Osteocyte (in vitro differentiated cells): Measurements from ENCODE around the gene SLC18B1. TPM values are rescaled to one million over a fixed set of nuclear protein-coding genes. Genes with fewer than 3 reads are reported as not detected.
"Not testable (repeated sequence)": the region's sequence is repeated elsewhere in the genome, so short reads cannot be mapped to it uniquely, and the experiment has no call there.

Experiments
- DNase-seq: peaks from one replicate; pipeline ENCODE4 v3.0.0; 2021; ENCODE audit warnings: mixed read lengths; ENCODE audit not compliant: unreplicated experiment; ENCODE audit errors: extremely low spot score
- H3K27ac Mint-ChIP-seq: one replicate; pipeline ENCODE4 v1.8.0; 2021; ENCODE audit warnings: mild to moderate bottlenecking, mixed read lengths; ENCODE audit not compliant: unreplicated experiment
- H3K27me3 Mint-ChIP-seq: one replicate; pipeline ENCODE4 v1.8.0; 2021; ENCODE audit warnings: mixed read lengths; ENCODE audit not compliant: unreplicated experiment
- H3K36me3 Mint-ChIP-seq: one replicate; pipeline ENCODE4 v1.8.0; 2021; ENCODE audit warnings: mixed read lengths; ENCODE audit not compliant: unreplicated experiment
- H3K4me1 Mint-ChIP-seq: one replicate; pipeline ENCODE4 v1.8.0; 2021; ENCODE audit warnings: mixed read lengths; ENCODE audit not compliant: unreplicated experiment
- H3K4me3 Mint-ChIP-seq: one replicate; pipeline ENCODE4 v1.8.0; 2021; ENCODE audit warnings: mild to moderate bottlenecking, moderate library complexity, mixed read lengths; ENCODE audit not compliant: unreplicated experiment
- H3K9me3 Mint-ChIP-seq: one replicate; pipeline ENCODE4 v1.8.0; 2021; ENCODE audit warnings: mixed read lengths; ENCODE audit not compliant: unreplicated experiment
- total RNA-seq: library from RNA; stranded (reverse); gene quantifications from 2 replicates; pipeline ENCODE4 v1.2.1, GENCODE V29; 2021
- TF ChIP-seq, protein P1 (sequence below): fragments of 200-600 bp; sonication (generic); IDR thresholded peaks from 2 replicates; pipeline ENCODE4 v1.5.0; 2021; ENCODE audit warnings: antibody characterized with exemption, mild to moderate bottlenecking, moderate library complexity

The SLC18B1 gene
- total RNA-seq, 1 donor from 2014 or later = 3.3 TPM

DNA sequence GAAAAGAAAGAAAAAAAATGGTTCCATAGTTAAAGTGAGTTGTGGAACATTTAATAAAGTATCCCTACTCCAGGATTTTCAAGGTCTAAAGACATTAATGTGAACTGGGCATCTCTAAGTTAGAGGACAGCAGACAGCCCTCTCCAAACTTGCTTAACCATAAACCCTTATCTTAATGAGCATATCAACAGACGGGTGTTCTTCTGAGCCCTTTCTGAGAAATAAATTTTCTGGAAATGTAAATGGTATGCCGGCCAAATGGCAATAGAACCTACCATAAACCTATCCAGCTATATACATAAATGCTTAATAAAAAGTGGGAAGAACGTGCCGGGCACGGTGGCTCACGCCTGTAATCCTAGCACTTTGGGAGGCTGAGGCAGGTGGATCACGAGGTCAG, 12.5 kb downstream of the SLC18B1 start:
- no peak for DNase-seq
- Mint-ChIP-seq H3K27me3 (no peaks in the 10 kb centered on the region), H3K27ac (no peak overlapping the region), H3K4me1 (peaks cover 3% of the 10 kb centered on the region), H3K4me3 (no peak overlapping the region), H3K36me3 (peaks cover 4% of the 10 kb centered on the region), H3K9me3 (no peaks in the 10 kb centered on the region)
- TF ChIP-seq, protein P1, sequence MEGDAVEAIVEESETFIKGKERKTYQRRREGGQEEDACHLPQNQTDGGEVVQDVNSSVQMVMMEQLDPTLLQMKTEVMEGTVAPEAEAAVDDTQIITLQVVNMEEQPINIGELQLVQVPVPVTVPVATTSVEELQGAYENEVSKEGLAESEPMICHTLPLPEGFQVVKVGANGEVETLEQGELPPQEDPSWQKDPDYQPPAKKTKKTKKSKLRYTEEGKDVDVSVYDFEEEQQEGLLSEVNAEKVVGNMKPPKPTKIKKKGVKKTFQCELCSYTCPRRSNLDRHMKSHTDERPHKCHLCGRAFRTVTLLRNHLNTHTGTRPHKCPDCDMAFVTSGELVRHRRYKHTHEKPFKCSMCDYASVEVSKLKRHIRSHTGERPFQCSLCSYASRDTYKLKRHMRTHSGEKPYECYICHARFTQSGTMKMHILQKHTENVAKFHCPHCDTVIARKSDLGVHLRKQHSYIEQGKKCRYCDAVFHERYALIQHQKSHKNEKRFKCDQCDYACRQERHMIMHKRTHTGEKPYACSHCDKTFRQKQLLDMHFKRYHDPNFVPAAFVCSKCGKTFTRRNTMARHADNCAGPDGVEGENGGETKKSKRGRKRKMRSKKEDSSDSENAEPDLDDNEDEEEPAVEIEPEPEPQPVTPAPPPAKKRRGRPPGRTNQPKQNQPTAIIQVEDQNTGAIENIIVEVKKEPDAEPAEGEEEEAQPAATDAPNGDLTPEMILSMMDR = no peak

- Mint-ChIP-seq H3K4me3 (no peak overlapping the region), H3K9me3 (no peaks in the 10 kb centered on the region), H3K27ac (no peak overlapping the region), H3K36me3 (peaks cover 4% of the 10 kb centered on the region), H3K27me3 (no peaks in the 10 kb centered on the region), H3K4me1 (no peaks in the 10 kb centered on the region)
- DNase-seq = no peak
- TF ChIP-seq, protein P1 = peak; percentile 48
These were observed 17.6 kb downstream of the SLC18B1 start for GRCh38 chr6:132780770-132781371.

DNA sequence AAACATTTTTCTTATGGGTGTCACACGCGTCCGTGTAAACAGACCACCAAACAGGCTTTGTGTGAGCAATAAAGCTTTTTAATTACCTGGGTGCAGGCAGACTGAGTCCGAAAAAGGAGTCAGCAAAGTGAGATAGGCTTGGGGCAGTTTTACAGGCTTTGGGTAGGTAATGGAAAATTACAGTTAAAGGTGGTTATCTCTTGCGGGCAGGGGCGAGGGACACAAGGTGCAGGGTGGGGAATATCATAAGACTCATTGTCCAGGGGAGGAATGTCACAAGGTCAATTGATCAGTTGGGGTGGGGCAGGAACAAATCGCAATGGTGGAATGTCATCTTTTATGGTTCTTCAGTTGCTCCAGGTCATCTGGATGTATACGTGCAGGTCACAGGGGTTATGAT, 20.6 kb downstream of the SLC18B1 start:
- not testable (repeated sequence) for H3K4me3 Mint-ChIP-seq, H3K36me3 Mint-ChIP-seq, DNase-seq, H3K27me3 Mint-ChIP-seq, H3K9me3 Mint-ChIP-seq, H3K4me1 Mint-ChIP-seq, H3K27ac Mint-ChIP-seq

DNA sequence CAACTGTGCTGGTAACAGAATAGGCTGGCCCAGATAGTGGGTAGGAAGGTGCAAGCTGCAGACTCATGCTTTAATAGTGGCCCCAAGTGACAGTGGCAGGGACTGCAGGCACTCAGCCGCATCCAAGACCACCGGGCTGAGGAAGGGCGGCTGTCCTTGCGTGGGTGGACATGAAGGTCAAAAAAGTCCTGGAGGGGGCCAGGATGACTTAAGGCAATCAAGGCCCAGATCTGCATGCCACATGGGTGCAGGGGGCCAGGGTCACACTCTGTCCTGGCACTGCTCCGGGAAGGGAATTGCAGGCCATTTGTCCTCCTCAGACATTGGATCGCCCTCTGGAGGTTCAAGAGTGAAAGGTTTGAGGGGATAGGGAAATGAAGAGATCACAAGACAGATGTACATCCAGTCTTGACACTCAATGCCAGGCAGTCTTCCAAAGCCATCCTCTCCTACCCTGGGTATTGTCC, 30.4 kb downstream of the SLC18B1 start:
- TF ChIP-seq, protein P1 = peak; percentile 15
- peaks cover 6% of the 10 kb centered on the region for H3K4me1 Mint-ChIP-seq
- H3K4me3 Mint-ChIP-seq = no peak overlapping the region
- H3K27me3 Mint-ChIP-seq = peaks cover 3% of the 10 kb centered on the region
- peaks cover 4% of the 10 kb centered on the region for H3K36me3 Mint-ChIP-seq
- H3K9me3 Mint-ChIP-seq = no peaks in the 10 kb centered on the region
- no peak for DNase-seq
- H3K27ac Mint-ChIP-seq = no peak overlapping the region

- Mint-ChIP-seq H3K9me3 (no peaks in the 10 kb centered on the region), H3K27me3 (peaks cover 3% of the 10 kb centered on the region), H3K4me1 (peaks cover 6% of the 10 kb centered on the region), H3K36me3 (peaks cover 4% of the 10 kb centered on the region), H3K4me3 (no peak overlapping the region), H3K27ac (no peak overlapping the region)
- TF ChIP-seq, protein P1 = no peak
- DNase-seq = no peak
These were observed 32.9 kb downstream of the SLC18B1 start for GRCh38 chr6:132765560-132765959.
